GM12878 (cell line): Measurements from ENCODE around the gene MAP3K5.

Source experiments
- BACH1 ChIP-seq: fragments of 450-650 bp; IDR thresholded peaks from 2 replicates; pipeline ENCODE4 v1.6.1; 2017; ENCODE audit warnings: mild to moderate bottlenecking, borderline replicate concordance
- CEBPB ChIP-seq, 2 experiments: fragments of 150-350 bp in 1 of 2; IDR thresholded peaks; 2 replicates each; pipeline ENCODE4 v1.6.1; 2012 to 2014; ENCODE audit warnings: low read depth in 2 of 2, low read length in 2 of 2, borderline replicate concordance in 1 of 2, inconsistent platforms in 1 of 2
- EGR1 ChIP-seq, 2 experiments: IDR thresholded peaks; 1 replicate in 1 of 2; 2 replicates in 1 of 2; pipeline ENCODE4 v1.6.1; 2011 to 2012; ENCODE audit warnings: low read depth in 2 of 2, low read length in 2 of 2, borderline replicate concordance in 1 of 2, mild to moderate bottlenecking in 1 of 2, moderate library complexity in 1 of 2
- EZH2 ChIP-seq: IDR thresholded peaks from 2 replicates; pipeline ENCODE4 v1.6.1; 2012; ENCODE audit warnings: low read depth, mild to moderate bottlenecking, control low read depth, inconsistent platforms, low read length, borderline replicate concordance; ENCODE audit not compliant: control insufficient read depth
- IKZF2 ChIP-seq, 2 experiments: fragments of 450-650 bp; IDR thresholded peaks; 2 replicates each; pipeline ENCODE4 v1.6.1; 2017; ENCODE audit warnings: mild to moderate bottlenecking in 2 of 2, moderate library complexity in 2 of 2
- LARP7 ChIP-seq: fragments of 450-650 bp; IDR thresholded peaks from 2 replicates; pipeline ENCODE4 v1.6.1; 2017; ENCODE audit warnings: mild to moderate bottlenecking
- POLR2AphosphoS5 ChIP-seq: IDR thresholded peaks from 2 replicates; pipeline ENCODE4 v1.6.1; 2011; ENCODE audit warnings: mild to moderate bottlenecking, low read length, inconsistent platforms
- SMAD1 ChIP-seq: fragments of 450-650 bp; IDR thresholded peaks from 2 replicates; pipeline ENCODE4 v1.6.1; 2018; ENCODE audit warnings: mild to moderate bottlenecking, low read depth; ENCODE audit not compliant: partially characterized antibody
- TCF12 ChIP-seq: IDR thresholded peaks from 2 replicates; pipeline ENCODE4 v1.6.1; 2011; ENCODE audit warnings: low read depth, mild to moderate bottlenecking, low read length
- TF ChIP-seq, protein P1 (sequence below): fragments of 450-650 bp; IDR thresholded peaks from 2 replicates; pipeline ENCODE4 v1.6.1; 2018; ENCODE audit warnings: mild to moderate bottlenecking, low read depth, moderate library complexity; ENCODE audit not compliant: partially characterized antibody
- TF ChIP-seq, protein P2 (sequence below), 3 experiments: IDR thresholded peaks in 2 of 3; conservative IDR thresholded peaks in 1 of 3; 2 replicates each; pipeline ENCODE4 v1.5.1; 2011; ENCODE audit warnings: low read depth in 3 of 3, low read length in 3 of 3, mild to moderate bottlenecking in 3 of 3, control low read depth in 2 of 3, moderate library complexity in 2 of 3, inconsistent platforms in 1 of 3, mixed read lengths in 1 of 3; ENCODE audit not compliant: control insufficient read depth in 2 of 3, insufficient read depth in 1 of 3; ENCODE audit errors: extremely low read depth in 1 of 3
- TF ChIP-seq, protein P3 (sequence below): fragments of 450-650 bp; IDR thresholded peaks from 2 replicates; pipeline ENCODE4 v1.6.1; 2017; ENCODE audit warnings: antibody characterized with exemption, mild to moderate bottlenecking, moderate library complexity
- TF ChIP-seq, protein P4 (sequence below): IDR thresholded peaks from 2 replicates; pipeline ENCODE4 v1.6.1; 2012; ENCODE audit warnings: improper control_type of control experiment, low read depth, low read length; ENCODE audit not compliant: insufficient replicate concordance

DNA sequence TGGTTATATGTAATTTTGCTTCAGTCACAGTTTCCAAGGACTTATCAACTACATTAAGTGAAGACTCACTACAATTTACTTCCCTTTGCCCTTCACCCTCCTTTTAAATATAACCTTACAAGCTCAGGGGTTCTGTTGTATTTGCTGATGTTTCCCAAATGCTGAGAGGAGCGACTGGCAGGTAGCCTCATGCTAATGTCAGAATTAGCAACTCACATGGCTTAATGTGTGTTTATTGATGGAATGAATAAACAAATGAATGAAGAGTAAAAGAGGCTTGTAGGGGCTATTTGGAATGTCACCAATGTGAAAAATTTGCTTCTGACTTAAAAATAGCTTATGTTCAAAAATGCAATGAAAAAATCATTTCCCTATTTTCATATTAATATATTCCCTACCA lies 200.7 kb downstream of the MAP3K5 start:
- TF ChIP-seq CEBPB (IDR thresholded peaks at IDR 0.05; ENCODE audit: borderline replicate concordance in 1 of 2, low read depth in 2 of 2, low read length in 2 of 2) (no peak), POLR2AphosphoS5 (0 out of 2 replicates have a peak, but pooled peaks have one; percentile 5), BACH1 (no peak), EGR1 (IDR thresholded peaks at IDR 0.05; ENCODE audit: borderline replicate concordance in 1 of 2, low read depth in 2 of 2, low read length in 2 of 2) (no peak), SMAD1 (no peak), TCF12 (no peak), LARP7 (no peak), EZH2 (no peak), IKZF2 (IDR thresholded peaks at IDR 0.05) (no peak)
- TF ChIP-seq, protein P1, sequence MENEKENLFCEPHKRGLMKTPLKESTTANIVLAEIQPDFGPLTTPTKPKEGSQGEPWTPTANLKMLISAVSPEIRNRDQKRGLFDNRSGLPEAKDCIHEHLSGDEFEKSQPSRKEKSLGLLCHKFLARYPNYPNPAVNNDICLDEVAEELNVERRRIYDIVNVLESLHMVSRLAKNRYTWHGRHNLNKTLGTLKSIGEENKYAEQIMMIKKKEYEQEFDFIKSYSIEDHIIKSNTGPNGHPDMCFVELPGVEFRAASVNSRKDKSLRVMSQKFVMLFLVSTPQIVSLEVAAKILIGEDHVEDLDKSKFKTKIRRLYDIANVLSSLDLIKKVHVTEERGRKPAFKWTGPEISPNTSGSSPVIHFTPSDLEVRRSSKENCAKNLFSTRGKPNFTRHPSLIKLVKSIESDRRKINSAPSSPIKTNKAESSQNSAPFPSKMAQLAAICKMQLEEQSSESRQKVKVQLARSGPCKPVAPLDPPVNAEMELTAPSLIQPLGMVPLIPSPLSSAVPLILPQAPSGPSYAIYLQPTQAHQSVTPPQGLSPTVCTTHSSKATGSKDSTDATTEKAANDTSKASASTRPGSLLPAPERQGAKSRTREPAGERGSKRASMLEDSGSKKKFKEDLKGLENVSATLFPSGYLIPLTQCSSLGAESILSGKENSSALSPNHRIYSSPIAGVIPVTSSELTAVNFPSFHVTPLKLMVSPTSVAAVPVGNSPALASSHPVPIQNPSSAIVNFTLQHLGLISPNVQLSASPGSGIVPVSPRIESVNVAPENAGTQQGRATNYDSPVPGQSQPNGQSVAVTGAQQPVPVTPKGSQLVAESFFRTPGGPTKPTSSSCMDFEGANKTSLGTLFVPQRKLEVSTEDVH = no peak
- TF ChIP-seq, protein P2, sequence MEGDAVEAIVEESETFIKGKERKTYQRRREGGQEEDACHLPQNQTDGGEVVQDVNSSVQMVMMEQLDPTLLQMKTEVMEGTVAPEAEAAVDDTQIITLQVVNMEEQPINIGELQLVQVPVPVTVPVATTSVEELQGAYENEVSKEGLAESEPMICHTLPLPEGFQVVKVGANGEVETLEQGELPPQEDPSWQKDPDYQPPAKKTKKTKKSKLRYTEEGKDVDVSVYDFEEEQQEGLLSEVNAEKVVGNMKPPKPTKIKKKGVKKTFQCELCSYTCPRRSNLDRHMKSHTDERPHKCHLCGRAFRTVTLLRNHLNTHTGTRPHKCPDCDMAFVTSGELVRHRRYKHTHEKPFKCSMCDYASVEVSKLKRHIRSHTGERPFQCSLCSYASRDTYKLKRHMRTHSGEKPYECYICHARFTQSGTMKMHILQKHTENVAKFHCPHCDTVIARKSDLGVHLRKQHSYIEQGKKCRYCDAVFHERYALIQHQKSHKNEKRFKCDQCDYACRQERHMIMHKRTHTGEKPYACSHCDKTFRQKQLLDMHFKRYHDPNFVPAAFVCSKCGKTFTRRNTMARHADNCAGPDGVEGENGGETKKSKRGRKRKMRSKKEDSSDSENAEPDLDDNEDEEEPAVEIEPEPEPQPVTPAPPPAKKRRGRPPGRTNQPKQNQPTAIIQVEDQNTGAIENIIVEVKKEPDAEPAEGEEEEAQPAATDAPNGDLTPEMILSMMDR (IDR thresholded peaks at IDR 0.05 in 2 of 3, conservative IDR thresholded peaks at IDR 0.05 in 1 of 3; ENCODE audit: control insufficient read depth in 2 of 3, extremely low read depth in 1 of 3, insufficient read depth in 1 of 3, low read depth in 3 of 3, low read length in 3 of 3) = no peak
- TF ChIP-seq, protein P3, sequence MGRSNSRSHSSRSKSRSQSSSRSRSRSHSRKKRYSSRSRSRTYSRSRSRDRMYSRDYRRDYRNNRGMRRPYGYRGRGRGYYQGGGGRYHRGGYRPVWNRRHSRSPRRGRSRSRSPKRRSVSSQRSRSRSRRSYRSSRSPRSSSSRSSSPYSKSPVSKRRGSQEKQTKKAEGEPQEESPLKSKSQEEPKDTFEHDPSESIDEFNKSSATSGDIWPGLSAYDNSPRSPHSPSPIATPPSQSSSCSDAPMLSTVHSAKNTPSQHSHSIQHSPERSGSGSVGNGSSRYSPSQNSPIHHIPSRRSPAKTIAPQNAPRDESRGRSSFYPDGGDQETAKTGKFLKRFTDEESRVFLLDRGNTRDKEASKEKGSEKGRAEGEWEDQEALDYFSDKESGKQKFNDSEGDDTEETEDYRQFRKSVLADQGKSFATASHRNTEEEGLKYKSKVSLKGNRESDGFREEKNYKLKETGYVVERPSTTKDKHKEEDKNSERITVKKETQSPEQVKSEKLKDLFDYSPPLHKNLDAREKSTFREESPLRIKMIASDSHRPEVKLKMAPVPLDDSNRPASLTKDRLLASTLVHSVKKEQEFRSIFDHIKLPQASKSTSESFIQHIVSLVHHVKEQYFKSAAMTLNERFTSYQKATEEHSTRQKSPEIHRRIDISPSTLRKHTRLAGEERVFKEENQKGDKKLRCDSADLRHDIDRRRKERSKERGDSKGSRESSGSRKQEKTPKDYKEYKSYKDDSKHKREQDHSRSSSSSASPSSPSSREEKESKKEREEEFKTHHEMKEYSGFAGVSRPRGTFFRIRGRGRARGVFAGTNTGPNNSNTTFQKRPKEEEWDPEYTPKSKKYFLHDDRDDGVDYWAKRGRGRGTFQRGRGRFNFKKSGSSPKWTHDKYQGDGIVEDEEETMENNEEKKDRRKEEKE = no peak
- TF ChIP-seq, protein P4, sequence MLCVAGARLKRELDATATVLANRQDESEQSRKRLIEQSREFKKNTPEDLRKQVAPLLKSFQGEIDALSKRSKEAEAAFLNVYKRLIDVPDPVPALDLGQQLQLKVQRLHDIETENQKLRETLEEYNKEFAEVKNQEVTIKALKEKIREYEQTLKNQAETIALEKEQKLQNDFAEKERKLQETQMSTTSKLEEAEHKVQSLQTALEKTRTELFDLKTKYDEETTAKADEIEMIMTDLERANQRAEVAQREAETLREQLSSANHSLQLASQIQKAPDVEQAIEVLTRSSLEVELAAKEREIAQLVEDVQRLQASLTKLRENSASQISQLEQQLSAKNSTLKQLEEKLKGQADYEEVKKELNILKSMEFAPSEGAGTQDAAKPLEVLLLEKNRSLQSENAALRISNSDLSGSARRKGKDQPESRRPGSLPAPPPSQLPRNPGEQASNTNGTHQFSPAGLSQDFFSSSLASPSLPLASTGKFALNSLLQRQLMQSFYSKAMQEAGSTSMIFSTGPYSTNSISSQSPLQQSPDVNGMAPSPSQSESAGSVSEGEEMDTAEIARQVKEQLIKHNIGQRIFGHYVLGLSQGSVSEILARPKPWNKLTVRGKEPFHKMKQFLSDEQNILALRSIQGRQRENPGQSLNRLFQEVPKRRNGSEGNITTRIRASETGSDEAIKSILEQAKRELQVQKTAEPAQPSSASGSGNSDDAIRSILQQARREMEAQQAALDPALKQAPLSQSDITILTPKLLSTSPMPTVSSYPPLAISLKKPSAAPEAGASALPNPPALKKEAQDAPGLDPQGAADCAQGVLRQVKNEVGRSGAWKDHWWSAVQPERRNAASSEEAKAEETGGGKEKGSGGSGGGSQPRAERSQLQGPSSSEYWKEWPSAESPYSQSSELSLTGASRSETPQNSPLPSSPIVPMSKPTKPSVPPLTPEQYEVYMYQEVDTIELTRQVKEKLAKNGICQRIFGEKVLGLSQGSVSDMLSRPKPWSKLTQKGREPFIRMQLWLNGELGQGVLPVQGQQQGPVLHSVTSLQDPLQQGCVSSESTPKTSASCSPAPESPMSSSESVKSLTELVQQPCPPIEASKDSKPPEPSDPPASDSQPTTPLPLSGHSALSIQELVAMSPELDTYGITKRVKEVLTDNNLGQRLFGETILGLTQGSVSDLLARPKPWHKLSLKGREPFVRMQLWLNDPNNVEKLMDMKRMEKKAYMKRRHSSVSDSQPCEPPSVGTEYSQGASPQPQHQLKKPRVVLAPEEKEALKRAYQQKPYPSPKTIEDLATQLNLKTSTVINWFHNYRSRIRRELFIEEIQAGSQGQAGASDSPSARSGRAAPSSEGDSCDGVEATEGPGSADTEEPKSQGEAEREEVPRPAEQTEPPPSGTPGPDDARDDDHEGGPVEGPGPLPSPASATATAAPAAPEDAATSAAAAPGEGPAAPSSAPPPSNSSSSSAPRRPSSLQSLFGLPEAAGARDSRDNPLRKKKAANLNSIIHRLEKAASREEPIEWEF = no peak
